Activated CD8-positive, alpha-beta memory T cell treated with anti-CD3 and anti-CD28 coated beads for 4 hours (primary cell): ENCODE results near the gene EPHB2.

Source experiments
- DNase-seq, 2 donors: peaks; one replicate each; pipeline ENCODE4 v3.0.0-alpha.2; 2020; ENCODE audit warnings: low read depth in 2 of 2

Gene EPHB2

GRCh38 chr1:22780696-22781095 lies 70.1 kb downstream of the EPHB2 start:
- DNase-seq, result no peak

DNA sequence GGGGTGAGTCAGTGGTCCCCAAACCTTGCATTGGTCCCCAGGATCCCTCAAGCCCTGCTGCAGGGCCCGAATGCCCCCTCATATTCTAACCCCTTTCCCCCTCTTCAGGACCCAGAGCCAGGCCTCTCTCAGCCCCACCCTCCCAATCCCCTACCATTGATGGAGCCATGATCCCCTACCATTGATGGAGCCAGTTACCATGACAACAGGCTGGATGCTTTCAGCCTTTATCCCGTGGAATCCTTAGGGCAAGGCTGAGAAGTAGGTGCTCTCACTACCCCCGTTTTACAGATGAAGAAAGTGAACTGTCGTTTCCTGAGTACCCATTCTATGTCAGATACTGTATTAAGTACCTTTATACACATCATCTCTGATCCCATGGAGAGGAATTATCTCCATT lies 70.8 kb downstream of the EPHB2 start:
- DNase-seq, result no peak

DNA sequence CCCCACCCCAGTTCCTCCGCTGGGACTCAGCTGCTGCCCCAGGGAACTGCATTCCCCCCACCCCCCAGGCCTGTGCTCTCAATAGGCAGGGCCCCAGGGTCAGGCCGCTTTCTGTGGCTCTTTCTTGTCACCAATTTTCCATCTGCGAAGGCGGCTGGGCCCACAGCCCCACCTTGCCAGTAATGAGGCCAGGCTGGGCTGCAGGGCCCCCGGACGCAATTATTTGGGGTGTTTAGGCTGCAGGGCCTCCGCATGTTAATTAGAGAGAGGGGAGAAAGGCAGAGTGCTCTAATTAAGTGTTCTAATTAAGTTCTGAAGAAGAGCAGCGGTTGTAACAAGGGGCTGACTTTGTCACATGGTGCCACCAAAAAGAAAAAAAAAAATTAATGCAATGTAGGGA lies 71.8 kb downstream of the EPHB2 start:
- no peak for DNase-seq

DNA sequence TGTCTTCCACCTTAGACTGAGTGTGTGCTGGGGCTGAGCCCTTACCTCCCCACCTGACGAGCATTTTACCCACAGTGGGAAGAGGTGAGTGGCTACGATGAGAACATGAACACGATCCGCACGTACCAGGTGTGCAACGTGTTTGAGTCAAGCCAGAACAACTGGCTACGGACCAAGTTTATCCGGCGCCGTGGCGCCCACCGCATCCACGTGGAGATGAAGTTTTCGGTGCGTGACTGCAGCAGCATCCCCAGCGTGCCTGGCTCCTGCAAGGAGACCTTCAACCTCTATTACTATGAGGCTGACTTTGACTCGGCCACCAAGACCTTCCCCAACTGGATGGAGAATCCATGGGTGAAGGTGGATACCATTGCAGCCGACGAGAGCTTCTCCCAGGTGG lies 73.7 kb downstream of the EPHB2 start:
- no peak for DNase-seq

GRCh38 chr1:22784737-22785136 lies 74.1 kb downstream of the EPHB2 start:
- no peak for DNase-seq

DNA sequence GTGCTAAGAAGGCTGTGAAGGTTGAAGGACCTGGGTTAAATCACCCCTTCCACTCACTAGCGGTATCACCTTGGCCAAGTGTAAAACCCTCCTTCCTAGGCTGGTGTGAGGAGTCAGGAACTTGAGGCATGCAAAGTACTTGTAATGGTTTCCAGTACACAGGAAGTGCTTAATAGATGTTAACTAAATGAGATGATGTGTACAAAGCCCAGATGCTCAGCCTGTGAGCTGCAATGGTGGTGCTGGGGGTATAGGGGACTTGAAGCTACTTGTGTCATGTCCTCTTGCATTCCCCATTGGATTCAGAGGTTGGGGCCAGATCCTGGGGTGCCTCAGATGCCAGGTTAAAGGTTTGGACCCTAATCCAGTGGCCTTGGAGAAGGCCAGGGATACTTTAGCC lies 75.5 kb downstream of the EPHB2 start:
- DNase-seq, result no peak

- DNase-seq, result no peak
These were observed 76.3 kb downstream of the EPHB2 start for GRCh38 chr1:22786719-22787489.

GRCh38 chr1:22787636-22788035 lies 77.0 kb downstream of the EPHB2 start:
- no peak for DNase-seq

- DNase-seq, result no peak
These were observed 77.6 kb downstream of the EPHB2 start for GRCh38 chr1:22788254-22788661.

- no peak for DNase-seq
These were observed 78.8 kb downstream of the EPHB2 start for GRCh38 chr1:22789356-22789994.

DNA sequence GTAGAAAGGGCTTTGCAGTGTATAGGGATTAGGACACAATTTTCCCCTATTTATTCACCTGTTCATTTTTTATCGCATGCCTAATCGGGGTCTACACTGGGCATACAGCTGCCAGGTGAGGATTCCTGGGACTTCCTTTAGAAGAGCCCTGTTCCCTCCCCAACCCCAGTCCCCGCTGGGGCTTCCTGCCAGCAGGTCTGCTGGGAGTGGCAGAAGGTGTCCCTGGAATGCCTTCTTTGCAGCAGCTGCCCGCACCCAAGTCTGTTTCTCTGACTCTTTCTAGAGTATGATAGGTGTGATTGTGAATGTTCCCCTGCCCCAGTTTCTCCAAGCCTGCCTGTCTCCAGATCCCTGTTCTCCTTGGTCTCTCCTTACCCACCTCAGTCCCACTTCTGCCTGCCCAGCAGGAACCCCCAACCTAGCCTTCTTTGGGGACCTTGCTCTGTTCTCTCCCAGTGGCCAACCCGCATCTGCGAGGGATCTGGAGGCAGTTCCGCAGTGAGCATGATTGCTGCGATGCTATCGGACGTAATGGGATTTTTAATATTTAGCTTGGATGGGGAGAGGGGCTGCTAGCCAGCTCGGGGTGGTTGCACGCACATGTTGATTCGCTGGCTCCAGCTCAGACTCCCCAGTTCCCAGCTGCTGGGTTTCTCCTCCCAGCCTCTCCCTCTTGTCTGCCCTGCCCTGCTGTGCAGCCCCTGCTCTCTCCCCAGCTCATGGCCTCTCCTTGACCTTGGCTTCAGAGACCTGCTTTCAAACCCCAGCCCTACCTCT lies 79.8 kb downstream of the EPHB2 start:
- no peak for DNase-seq

DNA sequence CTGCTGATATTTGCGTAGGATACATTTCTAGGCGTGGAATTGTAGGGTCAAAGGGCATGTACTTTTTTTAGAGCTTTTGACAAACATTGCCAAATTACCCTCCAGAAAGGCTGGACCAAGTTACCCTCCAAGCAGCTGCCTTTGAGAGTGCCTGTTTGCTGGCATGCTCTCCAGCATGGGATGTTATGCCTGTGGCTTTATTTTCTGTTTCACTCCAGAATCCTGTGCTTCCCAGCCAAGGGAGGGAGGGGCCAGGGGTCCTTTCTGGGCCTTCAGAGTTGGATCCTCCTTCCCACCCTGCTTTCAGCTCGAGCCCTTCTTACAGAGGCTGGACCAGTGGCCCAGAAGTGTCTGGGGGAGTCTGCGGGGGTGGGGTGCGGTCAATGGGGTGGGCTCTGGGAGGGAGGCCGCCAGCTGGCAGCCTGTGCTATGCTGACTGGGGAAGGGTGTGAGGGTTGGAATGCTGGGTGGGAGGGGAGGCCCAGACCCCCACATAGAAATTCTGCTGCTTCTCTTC lies 81.2 kb downstream of the EPHB2 start:
- no peak for DNase-seq

DNA sequence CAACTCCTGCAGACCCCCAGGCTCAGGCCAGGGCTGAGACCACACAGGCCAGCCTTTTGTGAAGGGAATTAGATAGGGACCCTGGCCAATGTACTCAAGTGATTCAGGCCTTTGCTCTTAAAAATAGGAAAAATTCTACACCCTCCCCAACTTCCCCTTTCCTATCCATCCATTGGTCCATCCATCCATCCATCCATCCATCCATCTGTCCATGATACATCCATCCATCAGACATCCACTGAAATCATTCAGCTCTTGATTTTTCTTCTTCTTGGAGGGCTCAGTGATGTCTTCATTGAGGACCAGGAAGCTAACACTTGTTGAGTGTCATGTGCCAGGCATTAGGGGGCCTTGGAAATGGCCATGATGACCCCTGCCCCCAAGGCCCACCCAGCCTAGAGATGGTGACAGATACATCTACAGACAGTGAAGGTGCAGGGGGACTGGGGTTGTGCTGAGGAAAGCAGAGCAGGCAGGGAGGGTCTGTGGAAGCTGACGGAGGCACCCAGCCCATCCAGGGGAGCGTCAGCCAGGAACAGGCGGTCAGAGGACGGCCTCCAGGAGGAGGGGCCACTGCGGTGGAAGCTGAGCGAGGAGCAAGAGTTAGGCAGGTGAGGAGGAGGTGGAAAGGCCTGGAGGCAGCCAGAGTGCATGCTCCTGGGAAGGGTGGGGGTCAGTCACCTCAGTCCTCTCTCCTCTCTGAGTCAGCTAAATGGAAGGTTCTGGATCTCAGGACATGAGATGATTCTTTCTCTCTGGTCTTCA lies 81.9 kb downstream of the EPHB2 start:
- no peak for DNase-seq

DNA sequence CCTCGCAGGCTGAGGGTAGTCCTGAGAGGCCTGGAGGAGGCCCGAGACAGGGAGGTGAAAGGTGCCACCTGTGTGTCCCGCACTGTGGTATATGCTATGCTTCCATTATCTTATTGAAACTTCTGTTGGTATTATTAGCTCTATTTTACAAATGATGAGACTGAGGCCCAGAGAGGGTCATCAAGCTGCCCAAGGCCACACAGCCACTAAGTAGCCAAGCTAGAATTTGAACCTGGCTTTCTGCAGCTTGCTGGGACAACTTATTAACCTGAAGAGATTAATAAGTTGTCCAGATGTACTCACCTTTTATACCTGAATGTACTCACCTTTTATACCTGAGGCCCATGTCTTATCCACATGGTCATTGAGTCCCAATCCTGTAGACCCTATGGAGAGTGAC lies 83.0 kb downstream of the EPHB2 start:
- no peak for DNase-seq

- DNase-seq, result no peak
These were observed 84.2 kb downstream of the EPHB2 start for GRCh38 chr1:22794647-22795365.

DNA sequence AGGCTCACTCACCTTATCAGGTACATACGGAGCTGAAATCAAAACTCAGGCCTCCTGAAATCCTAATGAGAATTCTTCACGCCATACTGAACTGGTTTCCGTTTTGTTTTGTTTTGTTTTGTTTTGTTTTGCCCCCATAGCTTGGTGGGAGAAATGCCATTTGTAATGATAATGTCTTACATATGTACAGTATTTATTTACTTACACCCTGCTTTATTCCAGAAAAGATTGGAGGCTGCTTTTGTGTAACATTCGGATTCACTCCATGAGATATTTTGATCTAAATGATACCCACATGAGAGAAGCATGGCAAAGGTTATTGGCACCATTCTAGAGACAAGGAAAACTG lies 84.7 kb downstream of the EPHB2 start:
- no peak for DNase-seq

GRCh38 chr1:22796642-22797041 lies 86.0 kb downstream of the EPHB2 start:
- no peak for DNase-seq

DNA sequence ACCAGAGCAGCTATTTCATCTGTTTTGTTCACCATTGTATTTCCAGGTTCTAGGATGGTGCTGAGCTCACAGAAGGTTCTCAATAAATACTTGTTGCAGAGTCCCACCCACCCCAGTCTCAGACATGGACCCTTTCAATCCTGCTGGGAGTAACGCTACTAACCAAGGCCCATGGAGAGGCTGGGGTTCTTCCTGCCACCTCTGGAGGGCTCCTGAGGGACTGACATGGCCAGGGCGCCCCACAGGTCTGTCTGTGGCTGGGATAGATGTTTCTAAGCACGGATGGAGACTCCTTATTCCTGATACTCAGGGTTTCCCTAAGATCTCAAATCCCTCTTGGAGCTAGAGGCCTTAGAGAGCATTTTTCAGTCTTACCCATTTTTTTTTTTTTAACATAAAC lies 87.4 kb downstream of the EPHB2 start:
- no peak for DNase-seq

DNA sequence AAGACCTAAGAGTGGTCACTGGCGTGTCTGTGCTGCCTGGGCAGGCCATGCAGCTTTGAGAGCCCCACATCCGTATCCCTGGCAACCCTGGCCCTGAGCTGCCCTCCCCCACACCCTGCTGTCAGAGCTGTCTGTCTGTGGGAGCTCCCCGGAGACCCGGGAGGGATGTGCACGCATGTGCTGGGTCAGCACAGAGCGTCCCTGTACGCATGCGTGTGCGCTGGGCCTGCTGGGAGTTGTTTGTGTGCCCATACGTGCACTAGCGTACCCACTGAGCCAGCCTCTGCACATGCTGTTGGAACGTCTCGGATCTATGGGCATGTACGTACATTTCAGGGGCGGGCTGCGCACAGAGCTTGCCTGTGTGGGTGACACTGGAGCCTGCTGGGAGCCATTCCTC lies 89.3 kb downstream of the EPHB2 start:
- no peak for DNase-seq

- no peak for DNase-seq
These were observed 90.0 kb downstream of the EPHB2 start for GRCh38 chr1:22800629-22801028.

- DNase-seq, result no peak
These were observed 90.7 kb downstream of the EPHB2 start for GRCh38 chr1:22801347-22801746.
